Coronary artery (tissue), 2 donors: ENCODE results near the gene ZC2HC1C.

ENCODE experiments used
- DNase-seq: peaks from one replicate; pipeline ENCODE4 v3.0.0-alpha.2; 2017; ENCODE audit warnings: low spot score
- H3K27ac ChIP-seq, 2 donors: fragments of 200-600 bp; sonication (generic); one replicate each; pipeline ENCODE4 v1.5.1; 2016 to 2019
- H3K4me3 ChIP-seq: fragments of 200-600 bp; sonication (generic); 2 replicates; pipeline ENCODE4 v1.5.1; 2016; ENCODE audit warnings: mild to moderate bottlenecking, moderate library complexity
- TF ChIP-seq, protein P1 (sequence below): fragments of 200-600 bp; sonication (generic); IDR thresholded peaks from one replicate; pipeline ENCODE4 v1.5.1; 2019; ENCODE audit warnings: antibody characterized with exemption

The ZC2HC1C gene

DNA sequence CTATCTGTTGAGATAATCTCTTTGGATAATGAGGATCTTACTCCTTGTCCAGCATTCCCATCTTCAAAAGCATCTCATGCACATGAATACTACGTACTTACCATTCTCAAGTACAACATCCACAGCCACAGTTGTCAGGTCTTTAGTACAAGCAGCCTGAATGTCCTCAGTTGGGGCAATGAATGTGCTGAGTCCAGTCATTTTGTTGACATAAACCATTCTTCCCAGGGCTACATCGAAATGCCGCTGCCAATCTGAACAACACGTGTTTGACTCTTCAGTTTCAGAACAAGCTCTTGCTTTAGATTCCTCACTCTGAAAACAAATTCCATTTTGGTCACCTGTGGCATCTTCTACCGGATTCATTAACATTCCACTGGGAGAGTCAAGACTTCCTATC lies 23.2 kb upstream of the ZC2HC1C start:
- H3K27ac ChIP-seq: no peak overlapping the region
- H3K4me3 ChIP-seq: no peak overlapping the region
- DNase-seq: no peak
- TF ChIP-seq, protein P1, sequence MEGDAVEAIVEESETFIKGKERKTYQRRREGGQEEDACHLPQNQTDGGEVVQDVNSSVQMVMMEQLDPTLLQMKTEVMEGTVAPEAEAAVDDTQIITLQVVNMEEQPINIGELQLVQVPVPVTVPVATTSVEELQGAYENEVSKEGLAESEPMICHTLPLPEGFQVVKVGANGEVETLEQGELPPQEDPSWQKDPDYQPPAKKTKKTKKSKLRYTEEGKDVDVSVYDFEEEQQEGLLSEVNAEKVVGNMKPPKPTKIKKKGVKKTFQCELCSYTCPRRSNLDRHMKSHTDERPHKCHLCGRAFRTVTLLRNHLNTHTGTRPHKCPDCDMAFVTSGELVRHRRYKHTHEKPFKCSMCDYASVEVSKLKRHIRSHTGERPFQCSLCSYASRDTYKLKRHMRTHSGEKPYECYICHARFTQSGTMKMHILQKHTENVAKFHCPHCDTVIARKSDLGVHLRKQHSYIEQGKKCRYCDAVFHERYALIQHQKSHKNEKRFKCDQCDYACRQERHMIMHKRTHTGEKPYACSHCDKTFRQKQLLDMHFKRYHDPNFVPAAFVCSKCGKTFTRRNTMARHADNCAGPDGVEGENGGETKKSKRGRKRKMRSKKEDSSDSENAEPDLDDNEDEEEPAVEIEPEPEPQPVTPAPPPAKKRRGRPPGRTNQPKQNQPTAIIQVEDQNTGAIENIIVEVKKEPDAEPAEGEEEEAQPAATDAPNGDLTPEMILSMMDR: no peak

DNA sequence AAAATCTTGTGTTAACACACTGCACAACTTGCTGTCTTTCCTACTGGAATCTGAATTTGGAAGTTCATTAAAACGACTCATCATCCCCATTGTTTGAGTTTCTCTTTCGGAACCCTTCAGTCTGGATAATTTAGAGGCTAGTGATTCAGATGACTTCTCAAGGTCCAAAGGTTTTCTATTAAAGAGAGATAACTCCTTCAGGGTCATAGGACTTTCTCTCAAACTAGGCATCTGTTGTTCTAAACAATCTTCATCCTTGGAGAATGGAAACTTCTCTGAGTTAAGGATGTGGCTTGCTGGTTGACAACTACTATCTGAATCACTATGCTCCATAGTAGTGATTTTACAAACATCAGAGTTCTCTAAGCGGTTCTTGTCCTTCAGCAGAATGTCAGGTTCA lies 22.5 kb upstream of the ZC2HC1C start:
- H3K4me3 ChIP-seq: no peak overlapping the region
- H3K27ac ChIP-seq: no peak overlapping the region
- TF ChIP-seq, protein P1: no peak
- DNase-seq: no peak

- TF ChIP-seq, protein P1: no peak
- DNase-seq: no peak
- Histone ChIP-seq H3K4me3 (no peak overlapping the region), H3K27ac (no peak overlapping the region)
Measured at GRCh38 chr14:75047506-75047905, 21.9 kb upstream of the ZC2HC1C start.

- H3K27ac ChIP-seq: no peak overlapping the region
Measured at GRCh38 chr14:75048101-75048500, 21.3 kb upstream of the ZC2HC1C start.

GRCh38 chr14:75049136-75049535 lies 20.3 kb upstream of the ZC2HC1C start:
- Histone ChIP-seq H3K27ac (peak overlapping the region; percentile 90 to 91), H3K4me3 (peak overlapping the region; percentile 32)
- no peak for DNase-seq
- TF ChIP-seq, protein P1: no peak

More at GRCh38 chr14:75048101-75048500, 21.3 kb upstream of the ZC2HC1C start:
- DNase-seq: no peak
- H3K4me3 ChIP-seq: no peak overlapping the region
- TF ChIP-seq, protein P1: no peak

DNA sequence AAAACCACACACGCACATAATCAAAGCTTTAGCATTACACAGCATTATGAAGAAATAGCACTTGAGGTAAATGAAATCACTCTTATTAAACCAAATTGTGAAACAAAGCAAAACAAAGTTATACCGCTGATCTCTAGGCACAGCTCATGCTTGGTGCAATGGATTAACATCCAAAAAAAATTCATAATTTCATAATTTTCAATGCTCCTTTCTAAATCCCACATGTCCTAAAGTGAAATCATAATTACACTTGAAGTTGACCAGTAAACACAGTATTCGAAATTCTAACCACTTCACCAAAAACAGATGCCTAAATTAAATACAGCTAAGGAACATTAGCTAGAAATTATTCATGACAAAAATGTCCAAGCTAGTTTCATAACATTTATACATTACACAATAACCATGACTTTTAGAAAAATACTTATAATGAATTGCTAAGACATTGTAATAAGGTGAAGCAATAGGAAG lies 19.7 kb upstream of the ZC2HC1C start:
- DNase-seq: no peak
- H3K27ac ChIP-seq: peak overlapping the region; percentile 90 to 91

More for the DNA sequence above, 19.7 kb upstream of the ZC2HC1C start:
- peak overlapping the region; percentile 32 for H3K4me3 ChIP-seq
- TF ChIP-seq, protein P1: no peak
